BE2C (cell line): ENCODE measurements around the gene CEP170B.

Experiments used
- DNase-seq: peaks from one replicate; pipeline ENCODE4 v3.0.0-alpha.2; 2020
- H3K27me3 ChIP-seq: fragments of 250-450 bp; sonication (Bioruptor Pico); 2 replicates; pipeline ENCODE4 v1.5.1; 2020; ENCODE audit warnings: mild to moderate bottlenecking
- H3K36me3 ChIP-seq: fragments of 250-450 bp; sonication (Bioruptor Pico); 2 replicates; pipeline ENCODE4 v1.5.1; 2020; ENCODE audit warnings: mild to moderate bottlenecking
- H3K4me1 ChIP-seq: fragments of 250-450 bp; sonication (Bioruptor Pico); 2 replicates; pipeline ENCODE4 v1.5.1; 2020
- H3K4me3 ChIP-seq: 2 replicates; pipeline ENCODE4 v1.5.1; 2011; ENCODE audit warnings: low read depth, low read length
- H3K9me3 ChIP-seq: fragments of 250-450 bp; sonication (Bioruptor Pico); 2 replicates; pipeline ENCODE4 v1.5.1; 2020
- TF ChIP-seq, protein P1 (sequence below): IDR thresholded peaks from 2 replicates; pipeline ENCODE4 v1.5.1; 2012; ENCODE audit warnings: mild to moderate bottlenecking, low read depth, low read length

Gene CEP170B

DNA sequence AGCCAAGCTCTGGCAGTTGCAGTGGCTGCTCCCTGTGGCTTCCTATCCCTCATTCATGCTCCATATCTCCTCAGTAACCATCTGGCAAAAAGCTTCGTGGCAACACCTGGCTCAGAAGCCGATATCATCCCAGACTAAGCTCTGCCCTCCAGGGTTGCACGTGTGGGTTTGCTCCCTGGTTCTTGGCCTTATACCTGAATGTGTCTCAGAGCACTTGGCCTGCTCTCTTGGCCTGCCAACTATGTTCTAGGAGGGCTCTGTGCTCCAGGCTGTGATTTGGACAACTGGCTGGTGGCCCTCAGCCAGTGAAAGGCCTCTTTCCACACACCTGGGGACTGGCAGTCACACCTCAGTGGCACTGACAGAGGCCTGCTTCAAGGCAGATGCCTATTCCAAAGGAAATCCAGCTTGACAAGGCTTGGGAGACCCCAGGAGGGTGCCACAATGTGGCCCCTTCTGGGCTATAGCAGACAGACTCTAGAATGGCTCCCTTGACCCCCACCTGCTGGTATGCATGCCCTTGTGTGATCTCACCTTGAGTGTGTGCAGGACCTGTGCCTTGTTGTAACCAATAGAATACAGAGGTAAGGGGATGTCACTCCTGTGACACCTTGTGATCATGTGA, 70.1 kb downstream of the CEP170B start:
- Histone ChIP-seq H3K9me3 (no peaks in the 10 kb centered on the region), H3K4me1 (no peaks in the 10 kb centered on the region; the same call in 1 of the 2 replicates), H3K4me3 (no peak overlapping the region), H3K27me3 (peaks cover 11% of the 10 kb centered on the region), H3K36me3 (no peaks in the 10 kb centered on the region)
- DNase-seq = no peak
- TF ChIP-seq, protein P1, sequence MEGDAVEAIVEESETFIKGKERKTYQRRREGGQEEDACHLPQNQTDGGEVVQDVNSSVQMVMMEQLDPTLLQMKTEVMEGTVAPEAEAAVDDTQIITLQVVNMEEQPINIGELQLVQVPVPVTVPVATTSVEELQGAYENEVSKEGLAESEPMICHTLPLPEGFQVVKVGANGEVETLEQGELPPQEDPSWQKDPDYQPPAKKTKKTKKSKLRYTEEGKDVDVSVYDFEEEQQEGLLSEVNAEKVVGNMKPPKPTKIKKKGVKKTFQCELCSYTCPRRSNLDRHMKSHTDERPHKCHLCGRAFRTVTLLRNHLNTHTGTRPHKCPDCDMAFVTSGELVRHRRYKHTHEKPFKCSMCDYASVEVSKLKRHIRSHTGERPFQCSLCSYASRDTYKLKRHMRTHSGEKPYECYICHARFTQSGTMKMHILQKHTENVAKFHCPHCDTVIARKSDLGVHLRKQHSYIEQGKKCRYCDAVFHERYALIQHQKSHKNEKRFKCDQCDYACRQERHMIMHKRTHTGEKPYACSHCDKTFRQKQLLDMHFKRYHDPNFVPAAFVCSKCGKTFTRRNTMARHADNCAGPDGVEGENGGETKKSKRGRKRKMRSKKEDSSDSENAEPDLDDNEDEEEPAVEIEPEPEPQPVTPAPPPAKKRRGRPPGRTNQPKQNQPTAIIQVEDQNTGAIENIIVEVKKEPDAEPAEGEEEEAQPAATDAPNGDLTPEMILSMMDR = no peak

DNA sequence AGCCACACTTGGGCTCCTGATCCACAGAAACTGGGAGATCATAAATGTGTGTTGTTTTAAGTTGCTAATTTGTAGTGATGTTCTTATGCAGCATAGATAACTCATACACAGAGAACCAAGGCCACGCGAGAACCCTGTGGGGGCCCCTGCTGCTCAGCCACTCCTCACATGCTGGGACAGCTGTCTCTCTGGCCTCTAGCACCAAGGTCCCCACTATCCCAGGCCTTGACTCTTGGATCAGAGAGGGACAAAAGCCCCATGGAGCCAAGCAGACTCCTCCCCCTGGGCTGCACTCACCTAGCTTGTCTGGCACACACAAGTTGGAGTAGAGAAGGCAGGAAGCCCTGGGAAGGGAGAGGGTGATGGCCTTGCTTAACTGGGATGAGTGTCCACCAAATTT, 70.9 kb downstream of the CEP170B start:
- Histone ChIP-seq H3K36me3 (no peaks in the 10 kb centered on the region), H3K4me3 (no peak overlapping the region), H3K4me1 (no peaks in the 10 kb centered on the region; the same call in 1 of the 2 replicates), H3K9me3 (no peaks in the 10 kb centered on the region), H3K27me3 (peaks cover 11% of the 10 kb centered on the region)
- DNase-seq = no peak
- TF ChIP-seq, protein P1 = no peak

- Histone ChIP-seq H3K9me3 (no peaks in the 10 kb centered on the region), H3K4me3 (no peak overlapping the region), H3K36me3 (no peaks in the 10 kb centered on the region), H3K27me3 (peaks cover 11% of the 10 kb centered on the region), H3K4me1 (no peaks in the 10 kb centered on the region; the same call in 1 of the 2 replicates)
- no peak for DNase-seq
- TF ChIP-seq, protein P1 = no peak
Measured at GRCh38 chr14:104936361-104937155, 71.5 kb downstream of the CEP170B start.

DNA sequence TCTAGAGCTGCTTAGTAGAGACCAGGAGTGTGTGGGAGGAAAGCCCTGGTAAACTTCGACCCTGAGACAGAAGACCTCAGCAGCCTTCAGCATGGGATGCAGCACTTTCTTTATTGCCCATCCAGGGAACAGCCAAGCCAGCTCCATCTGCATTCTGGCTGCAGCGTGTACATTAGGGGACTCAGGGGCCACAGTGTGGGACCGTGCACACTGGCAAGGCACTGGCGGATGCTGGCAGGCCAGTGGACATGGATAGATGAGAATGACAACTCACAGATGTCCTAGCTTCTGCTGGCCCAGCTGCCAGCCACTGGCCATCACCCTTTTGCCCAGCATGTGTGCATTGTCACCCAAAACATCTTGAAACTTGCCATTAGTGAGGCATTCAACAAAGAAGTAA, 72.1 kb downstream of the CEP170B start:
- H3K4me1 ChIP-seq = no peaks in the 10 kb centered on the region; the same call in 1 of the 2 replicates
- TF ChIP-seq, protein P1 = no peak
- H3K36me3 ChIP-seq = no peaks in the 10 kb centered on the region
- H3K4me3 ChIP-seq = no peak overlapping the region
- H3K27me3 ChIP-seq = peaks cover 11% of the 10 kb centered on the region
- H3K9me3 ChIP-seq = no peaks in the 10 kb centered on the region
- no peak for DNase-seq

DNA sequence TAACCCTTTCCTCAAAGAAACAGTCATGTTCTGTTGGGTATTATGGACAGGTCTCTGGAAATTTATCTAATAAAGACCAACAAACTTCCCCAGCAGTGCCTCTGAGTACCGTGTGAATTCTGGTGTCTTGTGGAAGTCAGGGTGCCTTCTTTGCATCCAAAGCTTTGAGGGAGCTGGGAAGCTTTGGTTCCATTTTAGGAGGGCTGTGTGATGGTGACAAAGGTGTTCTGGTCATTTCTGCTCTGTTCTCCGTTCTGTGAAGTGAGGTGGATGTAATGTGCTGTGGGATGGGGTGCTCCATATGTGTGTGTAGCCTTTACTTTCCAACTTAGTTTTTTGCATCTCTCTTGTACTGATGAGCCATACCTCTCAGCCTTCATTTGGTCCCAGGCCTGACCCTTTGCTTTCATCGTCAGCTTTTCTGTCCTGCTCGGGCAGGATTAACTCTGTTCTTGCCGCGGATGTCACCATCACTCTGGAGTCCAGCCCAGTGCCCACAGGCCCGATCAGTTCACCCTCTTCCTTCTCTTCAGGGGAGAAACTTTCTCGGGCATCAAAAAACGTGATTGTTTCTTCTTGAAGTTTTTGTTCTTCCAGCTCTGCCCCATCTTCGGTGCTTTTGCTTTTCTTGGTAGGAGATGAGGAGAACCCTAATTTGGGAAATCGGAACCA, 72.8 kb downstream of the CEP170B start:
- peaks cover 11% of the 10 kb centered on the region for H3K27me3 ChIP-seq
- no peak overlapping the region for H3K4me3 ChIP-seq
- no peaks in the 10 kb centered on the region for H3K36me3 ChIP-seq
- no peaks in the 10 kb centered on the region for H3K9me3 ChIP-seq
- TF ChIP-seq, protein P1 = no peak
- no peak for DNase-seq
- no peaks in the 10 kb centered on the region for H3K4me1 ChIP-seq
